SIG-M5 (cell line): Measurements from ENCODE around the gene RNF144B.
"Not testable (repeated sequence)": the region's sequence is repeated elsewhere in the genome, so short reads cannot be mapped to it uniquely, and the experiment has no call there.

Source experiments
- DNase-seq: peaks from one replicate; lab custom pipeline; 2025; lab: John Stamatoyannopoulos, UW

The RNF144B gene

GRCh38 chr6:18445228-18445627 lies 58.1 kb downstream of the RNF144B start:
- no peak for DNase-seq

- DNase-seq = no peak
These were observed 59.6 kb downstream of the RNF144B start for GRCh38 chr6:18446771-18447170.

- no peak for DNase-seq
These were observed 60.4 kb downstream of the RNF144B start for GRCh38 chr6:18447552-18447951.

GRCh38 chr6:18451756-18452155 lies 64.6 kb downstream of the RNF144B start:
- DNase-seq = no peak

GRCh38 chr6:18454446-18454845 lies 67.3 kb downstream of the RNF144B start:
- no peak for DNase-seq

GRCh38 chr6:18457065-18457737 lies 70.1 kb downstream of the RNF144B start:
- no peak for DNase-seq

- DNase-seq = not testable (repeated sequence)
These were observed 70.9 kb downstream of the RNF144B start for GRCh38 chr6:18458086-18458485.

- no peak for DNase-seq
These were observed 76.3 kb downstream of the RNF144B start for GRCh38 chr6:18463429-18463828.

GRCh38 chr6:18464176-18464575 lies 77.0 kb downstream of the RNF144B start:
- DNase-seq = no peak

- no peak for DNase-seq
These were observed 78.4 kb downstream of the RNF144B start for GRCh38 chr6:18465410-18466154.

GRCh38 chr6:18467741-18468502 lies 80.8 kb downstream of the RNF144B start:
- no peak for DNase-seq

GRCh38 chr6:18468503-18468843 lies 81.3 kb downstream of the RNF144B start:
- no peak for DNase-seq

- DNase-seq = no peak
These were observed 82.4 kb downstream of the RNF144B start for GRCh38 chr6:18469536-18469935.

GRCh38 chr6:18471232-18471964 lies 84.2 kb downstream of the RNF144B start:
- no peak for DNase-seq

GRCh38 chr6:18472941-18473340 lies 85.8 kb downstream of the RNF144B start:
- no peak for DNase-seq

GRCh38 chr6:18473755-18474154 lies 86.6 kb downstream of the RNF144B start:
- no peak for DNase-seq

GRCh38 chr6:18477301-18477941 lies 90.3 kb downstream of the RNF144B start:
- DNase-seq = no peak

GRCh38 chr6:18478610-18479009 lies 91.5 kb downstream of the RNF144B start:
- DNase-seq = no peak

- DNase-seq = no peak
These were observed 94.7 kb downstream of the RNF144B start for GRCh38 chr6:18481870-18482269.

- DNase-seq = no peak
These were observed 98.7 kb downstream of the RNF144B start for GRCh38 chr6:18485660-18486435.

GRCh38 chr6:18488004-18488403 lies 100.9 kb downstream of the RNF144B start:
- DNase-seq = no peak
